Measurements from ENCODE around the gene CAV1. TPM values are rescaled to one million over a fixed set of nuclear protein-coding genes. Genes with fewer than 3 reads are reported as not detected.

Gene CAV1
- total and polyA plus RNA-seq, 2 of the 4 experiments (the other 2 are of a cell fraction) = 1,592 to 1,808 TPM

DNA sequence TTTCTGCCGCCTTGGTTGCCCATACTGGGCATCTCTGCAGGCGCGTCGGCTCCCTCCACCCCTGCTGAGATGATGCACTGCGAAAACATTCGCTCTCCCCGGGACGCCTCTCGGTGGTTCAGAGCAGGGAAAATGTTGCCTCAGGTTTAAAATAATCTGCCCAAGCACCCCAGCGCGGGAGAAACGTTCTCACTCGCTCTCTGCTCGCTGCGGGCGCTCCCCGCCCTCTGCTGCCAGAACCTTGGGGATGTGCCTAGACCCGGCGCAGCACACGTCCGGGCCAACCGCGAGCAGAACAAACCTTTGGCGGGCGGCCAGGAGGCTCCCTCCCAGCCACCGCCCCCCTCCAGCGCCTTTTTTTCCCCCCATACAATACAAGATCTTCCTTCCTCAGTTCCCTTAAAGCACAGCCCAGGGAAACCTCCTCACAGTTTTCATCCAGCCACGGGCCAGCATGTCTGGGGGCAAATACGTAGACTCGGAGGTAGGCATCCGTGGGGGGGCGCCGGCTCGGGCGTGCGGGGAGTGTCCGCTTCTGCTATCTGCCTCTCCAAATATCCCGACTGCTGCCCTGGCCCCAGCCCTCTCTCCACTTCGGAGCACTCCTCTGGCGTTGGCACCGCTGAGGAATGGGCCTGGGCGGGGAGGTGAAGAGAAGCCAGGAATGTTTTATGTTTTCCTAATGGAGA lies at the start of gene CAV1 (continued):
- TF ChIP-seq RCOR1 (IDR thresholded peaks at IDR 0.05; ENCODE audit: insufficient replicate concordance, low read length) (no peak), FOS (IDR thresholded peaks at IDR 0.05; ENCODE audit: low read depth, low read length) (peak; percentile 36; the same call in 1 of the 2 replicates), CHD1 (IDR thresholded peaks at IDR 0.05; ENCODE audit: low read depth, low read length) (no peak), MAZ (IDR thresholded peaks at IDR 0.05; ENCODE audit: borderline replicate concordance, low read depth, low read length) (peak; percentile 71), MAFK (IDR thresholded peaks at IDR 0.05; ENCODE audit: low read depth, low read length) (no peak), RFX5 (IDR thresholded peaks at IDR 0.05; ENCODE audit: low read depth, low read length) (no peak), RAD21 (IDR thresholded peaks at IDR 0.05; ENCODE audit: low read length) (peak; percentile 51)
